Measurements from ENCODE around the gene TALDO1.

TALDO1 gene

GRCh38 chr11:709109-709997 is 37.9 kb upstream of the TALDO1 start:
- Histone ChIP-seq H3K4me1 (ENCODE audit: low read length) (0 out of 2 replicates have a peak, but pooled peaks cover 3% of the 10 kb centered on the region), H3K27me3 (replicated peaks; ENCODE audit: insufficient read depth, low read length) (peaks cover 50% of the 10 kb centered on the region), H3K36me3 (replicated peaks; ENCODE audit: insufficient read depth, low read length) (no peaks in the 10 kb centered on the region), H3K79me2 (ENCODE audit: low read length) (no peaks in the 10 kb centered on the region), H3K9me3 (replicated peaks; ENCODE audit: insufficient read depth, low read length) (no peaks in the 10 kb centered on the region), H3F3A (ENCODE audit: insufficient read depth, low read length) (no peaks in the 10 kb centered on the region), H3K27ac (ENCODE audit: low read length) (no peak overlapping the region), H4K20me1 (ENCODE audit: insufficient read depth, low read length) (no peaks in the 10 kb centered on the region), H2AFZ (ENCODE audit: low read length) (no peak overlapping the region), H3K9me2 (replicated peaks; ENCODE audit: insufficient read depth, low read length) (no peaks in the 10 kb centered on the region), H3K4me3 (ENCODE audit: low read length) (no peak overlapping the region), H3K9ac (ENCODE audit: low read length) (no peak overlapping the region), H3K4me2 (ENCODE audit: low read depth, low read length) (no peak overlapping the region)
- DNase-seq: no peak
- TF ChIP-seq EZH2phosphoT487 (IDR thresholded peaks at IDR 0.05; ENCODE audit: low read length) (no peak), EZH2 (optimal IDR thresholded peaks at IDR 0.05; ENCODE audit: low read depth, low read length) (no peak)

- TF ChIP-seq EZH2phosphoT487 (IDR thresholded peaks at IDR 0.05; ENCODE audit: low read length) (no peak), CTCF (IDR thresholded peaks at IDR 0.05; ENCODE audit: low read length) (no peak), EZH2 (optimal IDR thresholded peaks at IDR 0.05; ENCODE audit: low read depth, low read length) (no peak)
Measured at GRCh38 chr11:714436-714835, 32.8 kb upstream of the TALDO1 start.

GRCh38 chr11:719214-720016 is 27.8 kb upstream of the TALDO1 start:
- H3K9me2 ChIP-seq (replicated peaks; ENCODE audit: insufficient read depth, low read length): no peaks in the 10 kb centered on the region
- H3K9me3 ChIP-seq (replicated peaks; ENCODE audit: insufficient read depth, low read length): no peaks in the 10 kb centered on the region
- DNase-seq: no peak
- no peak overlapping the region for H3K9ac ChIP-seq (ENCODE audit: low read length)
- peaks cover 20% of the 10 kb centered on the region; the same call in 1 of the 2 replicates for H3K27me3 ChIP-seq (replicated peaks; ENCODE audit: insufficient read depth, low read length)
- H4K20me1 ChIP-seq (ENCODE audit: insufficient read depth, low read length): no peaks in the 10 kb centered on the region
- no peak overlapping the region for H3K4me3 ChIP-seq (ENCODE audit: low read length)
- no peak overlapping the region for H2AFZ ChIP-seq (ENCODE audit: low read length)
- H3K36me3 ChIP-seq (replicated peaks; ENCODE audit: insufficient read depth, low read length): no peaks in the 10 kb centered on the region
- H3K27ac ChIP-seq (ENCODE audit: low read length): no peak overlapping the region
- no peak overlapping the region for H3K4me2 ChIP-seq (ENCODE audit: low read depth, low read length)
- no peaks in the 10 kb centered on the region for H3F3A ChIP-seq (ENCODE audit: insufficient read depth, low read length)
- TF ChIP-seq CTCF (IDR thresholded peaks at IDR 0.05; ENCODE audit: low read length) (no peak), EZH2 (optimal IDR thresholded peaks at IDR 0.05; ENCODE audit: low read depth, low read length) (no peak), EZH2phosphoT487 (IDR thresholded peaks at IDR 0.05; ENCODE audit: low read length) (no peak)
- peaks cover 15% of the 10 kb centered on the region for H3K4me1 ChIP-seq (ENCODE audit: low read length)
- H3K79me2 ChIP-seq (ENCODE audit: low read length): no peaks in the 10 kb centered on the region

More at GRCh38 chr11:714436-714835, 32.8 kb upstream of the TALDO1 start:
- Histone ChIP-seq H3K4me2 (ENCODE audit: low read depth, low read length) (no peak overlapping the region), H3F3A (ENCODE audit: insufficient read depth, low read length) (no peaks in the 10 kb centered on the region), H3K4me3 (ENCODE audit: low read length) (no peak overlapping the region), H4K20me1 (ENCODE audit: insufficient read depth, low read length) (no peaks in the 10 kb centered on the region), H3K9me3 (replicated peaks; ENCODE audit: insufficient read depth, low read length) (no peaks in the 10 kb centered on the region), H2AFZ (ENCODE audit: low read length) (no peak overlapping the region), H3K9me2 (replicated peaks; ENCODE audit: insufficient read depth, low read length) (no peaks in the 10 kb centered on the region), H3K27ac (ENCODE audit: low read length) (no peak overlapping the region), H3K79me2 (ENCODE audit: low read length) (no peaks in the 10 kb centered on the region), H3K9ac (ENCODE audit: low read length) (no peak overlapping the region), H3K27me3 (replicated peaks; ENCODE audit: insufficient read depth, low read length) (peaks cover 24% of the 10 kb centered on the region), H3K4me1 (ENCODE audit: low read length) (0 out of 2 replicates have a peak, but pooled peaks cover 3% of the 10 kb centered on the region), H3K36me3 (replicated peaks; ENCODE audit: insufficient read depth, low read length) (no peaks in the 10 kb centered on the region)
- no peak for DNase-seq

Data from MM.1S (cell line).